Activated CD8-positive, alpha-beta memory T cell treated with anti-CD3 and anti-CD28 coated beads, Interleukin-2, amount 50 U/mL, for 1 hour (primary cell): ENCODE data around the gene PHLPP1.

Source experiments
- DNase-seq: peaks from one replicate; pipeline ENCODE4 v3.0.0-alpha.2; 2020; ENCODE audit errors: extremely low read depth

The PHLPP1 gene

DNA sequence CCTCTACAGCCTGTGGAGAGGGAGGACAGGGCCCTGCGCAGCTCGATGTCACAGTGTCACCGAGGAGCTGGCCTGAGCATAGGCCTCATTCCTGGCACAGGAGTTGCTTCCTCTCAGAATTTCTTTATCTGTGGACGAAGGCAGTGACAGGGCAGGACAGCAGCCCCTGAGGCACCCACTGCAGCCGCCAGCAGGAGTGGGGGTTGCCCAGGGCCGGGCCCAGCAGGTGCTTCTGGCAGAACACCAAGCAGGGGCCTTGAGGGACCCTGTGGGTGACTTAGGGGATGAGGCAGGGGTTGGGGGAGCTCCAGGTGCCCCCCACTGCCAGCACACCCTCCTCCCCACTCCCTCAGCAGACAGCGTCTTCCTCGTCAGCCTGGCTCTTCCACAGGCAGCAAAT, 290.0 kb downstream of the PHLPP1 start:
- DNase-seq, result no peak

DNA sequence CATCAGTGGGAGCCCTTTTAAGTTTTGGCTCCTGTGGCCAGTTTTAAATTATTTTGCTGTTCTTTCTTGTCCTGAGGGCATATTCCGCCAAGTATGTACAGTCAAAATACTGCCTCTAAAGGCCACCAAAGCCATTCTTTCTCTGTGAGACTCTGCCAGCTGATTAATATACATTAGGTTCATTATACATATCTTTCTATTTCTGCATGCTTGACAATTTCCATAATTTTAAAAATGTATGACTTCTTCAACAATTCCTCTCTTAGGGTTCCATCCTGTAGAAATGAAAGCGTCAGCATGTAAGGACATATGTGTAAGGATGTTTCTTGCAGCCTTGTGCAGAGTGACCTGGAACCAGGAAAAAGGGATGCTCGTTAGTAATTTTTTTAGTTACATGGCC, 291.9 kb downstream of the PHLPP1 start:
- DNase-seq, result no peak

DNA sequence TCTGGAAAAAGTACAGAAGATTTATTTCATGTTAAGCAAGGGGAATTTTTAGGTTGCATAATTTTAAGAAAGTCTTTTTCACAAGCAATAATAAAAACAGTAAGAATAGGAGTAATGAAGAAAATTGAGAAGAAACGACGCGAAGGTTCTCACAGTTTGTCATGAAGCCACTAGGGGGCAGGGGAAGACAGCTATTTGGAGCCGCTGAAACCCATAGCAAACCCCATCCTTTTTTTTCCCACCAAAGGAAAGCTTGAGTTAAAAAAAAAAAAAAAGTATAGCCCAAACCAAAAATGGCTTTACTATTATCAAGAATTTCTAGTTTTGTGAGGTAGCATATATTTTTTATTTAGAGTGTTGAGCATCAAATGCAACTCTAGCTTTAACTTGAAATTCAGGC, 300.9 kb downstream of the PHLPP1 start:
- peak; percentile 11 for DNase-seq

DNA sequence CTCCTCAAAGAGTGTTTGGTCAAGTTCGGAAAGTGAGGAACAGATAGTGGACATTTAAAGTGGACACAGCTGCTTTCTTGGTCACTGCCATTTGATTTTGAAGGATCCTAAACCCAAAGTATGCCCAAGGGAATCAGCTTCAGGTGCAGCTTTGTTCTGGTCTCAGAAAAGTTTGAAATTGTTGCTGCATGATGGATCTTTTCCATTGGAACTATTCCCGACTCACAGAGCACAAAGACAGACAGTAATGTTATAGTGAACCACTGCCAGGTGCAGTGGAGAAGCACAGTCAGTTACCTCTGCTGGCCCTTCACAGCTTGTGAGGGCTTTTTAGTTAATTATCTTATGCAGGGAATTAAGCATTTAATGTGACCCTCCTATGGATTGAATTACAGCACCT, 301.7 kb downstream of the PHLPP1 start:
- DNase-seq, result no peak

DNA sequence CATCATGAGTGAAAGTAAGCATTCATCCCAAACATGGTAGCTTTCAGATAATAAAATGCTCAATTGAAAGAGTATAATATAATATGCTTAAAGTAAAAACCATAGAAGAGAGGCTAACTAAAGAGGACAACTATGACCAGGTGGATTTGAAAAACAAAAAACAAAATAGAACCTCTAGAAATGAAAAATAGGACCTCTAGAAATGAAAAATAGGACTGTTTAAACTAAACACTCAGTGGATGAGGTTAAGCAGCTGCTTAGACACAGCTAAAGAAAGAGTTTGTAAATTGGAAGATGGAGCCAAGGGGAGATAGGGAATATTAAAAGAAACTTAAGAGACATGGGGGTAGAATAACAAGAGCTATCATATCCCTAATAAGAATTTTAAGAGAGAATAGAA, 302.6 kb downstream of the PHLPP1 start:
- DNase-seq, result no peak

DNA sequence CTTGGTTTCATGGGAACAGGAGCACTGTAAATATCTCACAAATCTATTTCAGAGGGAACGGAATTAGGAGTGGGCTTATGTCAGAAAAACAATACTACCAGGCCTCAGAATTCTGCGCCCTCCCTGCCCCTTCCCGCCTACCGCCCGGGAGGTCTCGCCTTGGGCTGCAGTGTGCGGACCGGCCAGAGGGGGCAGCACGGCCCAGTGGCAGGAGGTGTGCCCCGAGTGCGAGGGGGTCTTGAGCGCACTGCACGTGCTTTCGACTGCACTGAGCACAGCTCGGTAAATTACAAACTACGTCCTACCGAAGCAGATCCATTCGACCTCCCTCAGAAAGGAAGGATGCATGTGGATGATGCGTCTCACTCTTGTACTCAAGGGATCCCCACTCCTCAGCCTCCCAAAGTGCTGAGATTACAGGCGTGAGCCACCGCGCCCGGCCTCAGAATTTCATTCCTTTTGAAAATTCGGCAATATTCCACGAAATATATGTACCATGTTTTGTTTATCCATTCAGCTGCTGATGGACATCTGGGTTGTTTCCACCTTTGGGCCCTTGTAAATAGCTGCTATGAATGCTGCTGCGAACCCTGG, 307.2 kb downstream of the PHLPP1 start:
- DNase-seq, result no peak

DNA sequence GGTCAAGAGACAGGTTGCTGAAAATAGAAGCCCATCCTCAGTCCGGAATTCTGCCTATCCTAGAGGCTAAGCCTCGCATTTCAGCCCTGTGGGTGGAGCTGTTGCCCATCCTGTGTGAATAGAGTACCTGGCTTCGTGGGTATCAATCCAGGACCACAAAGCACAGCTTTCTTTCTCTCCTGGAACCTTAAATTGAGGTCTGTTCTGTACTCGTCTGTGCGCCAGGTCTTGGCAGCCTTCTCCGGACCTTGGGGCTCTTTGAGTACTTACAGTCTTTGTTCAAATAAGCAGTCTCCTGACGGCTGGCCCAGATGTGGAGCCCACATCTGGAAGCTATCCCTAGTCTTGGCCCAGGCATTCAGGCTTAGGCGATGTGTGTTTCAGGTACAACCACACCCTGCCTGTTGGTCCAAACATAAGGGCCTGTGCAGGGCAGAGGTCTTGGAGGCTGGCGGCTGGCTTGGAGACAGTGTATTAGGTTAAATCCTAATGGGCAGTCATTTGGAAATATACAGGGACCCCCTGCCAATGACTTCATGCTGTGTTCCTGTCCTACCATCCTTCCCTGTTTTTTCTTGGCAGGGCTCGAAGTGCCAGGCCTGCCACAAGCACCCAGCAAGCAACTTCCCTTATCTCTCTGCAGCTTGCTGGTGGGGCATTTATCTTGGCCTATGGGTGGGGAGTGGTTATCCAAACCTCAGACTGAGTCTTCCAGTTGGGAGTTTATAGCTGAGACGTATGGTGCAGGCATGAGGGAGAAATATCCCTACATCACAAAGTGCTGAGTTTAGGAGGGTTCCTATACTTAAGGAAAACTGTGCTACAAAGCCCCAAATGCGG, 310.1 kb downstream of the PHLPP1 start:
- DNase-seq, result no peak

DNA sequence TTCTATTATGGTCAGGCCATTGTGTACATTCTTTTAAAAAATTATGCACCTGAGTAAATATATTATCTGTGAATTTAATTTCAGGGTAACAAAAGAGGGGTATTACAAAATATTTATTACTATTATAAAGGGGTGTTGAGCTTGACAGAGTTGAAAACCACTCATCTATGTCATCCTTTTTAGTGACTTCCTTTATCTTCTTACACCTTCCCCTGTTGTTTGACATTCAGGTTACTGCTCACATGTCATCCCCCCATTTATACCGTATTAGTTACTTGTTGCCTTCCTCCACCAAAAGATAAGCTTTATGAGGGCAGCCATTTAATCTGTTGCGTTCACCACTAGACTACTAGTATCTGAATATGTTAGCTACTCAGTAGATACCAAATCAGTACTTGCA, 313.0 kb downstream of the PHLPP1 start:
- DNase-seq, result no peak
